Endometrium (tissue), 2 donors: ENCODE measurements around the gene STC2.

Source experiments
- FAIRE-seq: peaks from 2 replicates; lab custom pipeline; 2012; peaks lifted over from hg19 to GRCh38; lab: Jason Lieb, UNC
- donor health status: control.
- donor health status: control.

Gene STC2

DNA sequence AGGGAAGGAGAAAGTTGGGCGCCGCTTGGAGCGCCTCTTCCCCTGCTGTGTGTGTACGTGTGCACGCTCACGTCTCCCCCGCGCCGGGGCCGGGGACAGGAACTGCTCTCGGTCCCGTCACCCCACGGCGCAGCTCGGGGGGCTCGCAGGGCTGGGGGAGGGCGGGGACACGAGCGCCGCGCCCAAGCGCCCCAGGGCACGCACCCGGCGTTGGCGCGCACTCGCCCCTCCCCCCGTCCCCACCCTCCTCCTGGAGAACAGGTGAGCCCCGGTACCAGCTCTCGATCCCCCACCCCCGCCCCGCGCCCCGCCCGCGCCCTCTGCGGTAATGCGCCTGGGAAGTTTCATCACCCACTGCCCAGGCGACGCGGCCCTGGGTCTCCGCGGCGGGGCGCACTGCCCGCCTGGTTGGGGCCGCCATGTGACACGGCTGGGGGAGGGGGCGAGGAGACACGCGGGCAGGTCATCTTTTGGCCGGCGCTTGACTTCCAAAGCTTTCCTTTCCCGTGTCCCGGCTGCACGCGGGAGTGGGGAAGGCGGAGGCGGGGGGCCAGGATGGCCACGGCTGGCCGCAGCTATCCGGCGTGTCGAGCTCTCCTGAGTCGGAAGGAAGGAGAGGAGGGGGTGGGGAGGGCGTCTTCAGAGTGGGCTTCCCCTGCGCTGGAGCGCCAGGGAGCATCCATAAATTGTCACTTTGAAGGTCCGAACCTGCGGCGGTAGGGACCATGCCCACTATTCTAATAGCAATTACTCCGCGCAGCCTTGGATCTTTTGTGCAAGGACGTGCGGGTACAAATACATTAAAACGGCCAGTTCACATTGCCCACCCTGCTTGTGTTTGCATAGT lies 1.5 kb upstream of the STC2 start:
- FAIRE-seq: no peak

DNA sequence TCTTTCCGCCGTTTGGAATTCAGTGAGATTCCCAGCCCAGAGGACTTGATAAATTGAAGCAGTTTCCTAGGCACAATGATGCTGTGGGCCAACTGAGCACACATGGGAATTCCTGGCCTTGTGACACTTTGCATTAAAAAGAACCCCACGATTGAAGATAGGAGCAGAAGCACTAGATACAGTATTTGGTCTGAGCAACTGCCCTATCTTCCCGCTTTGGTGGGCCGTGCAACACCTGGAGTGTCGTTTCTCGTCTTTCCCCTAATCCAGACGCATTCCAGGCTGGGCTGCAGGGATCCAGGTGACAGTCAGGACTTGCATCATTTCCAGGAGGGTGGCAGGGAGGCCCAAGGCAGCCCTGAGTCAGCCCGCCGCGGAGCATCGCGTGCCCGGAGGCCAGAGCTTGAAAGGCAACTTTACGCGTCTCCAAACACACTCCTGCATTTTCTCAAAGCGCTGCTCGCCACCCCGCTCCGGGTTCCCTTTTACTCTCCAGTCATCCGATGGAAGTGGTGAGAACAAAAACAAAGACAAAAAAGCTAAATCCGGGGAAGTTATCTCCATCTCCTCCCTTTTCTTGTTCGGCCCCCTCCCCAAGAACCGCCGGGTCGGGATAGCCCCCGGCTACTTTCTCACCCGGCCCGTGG lies 753 bp upstream of the STC2 start:
- FAIRE-seq: no peak

DNA sequence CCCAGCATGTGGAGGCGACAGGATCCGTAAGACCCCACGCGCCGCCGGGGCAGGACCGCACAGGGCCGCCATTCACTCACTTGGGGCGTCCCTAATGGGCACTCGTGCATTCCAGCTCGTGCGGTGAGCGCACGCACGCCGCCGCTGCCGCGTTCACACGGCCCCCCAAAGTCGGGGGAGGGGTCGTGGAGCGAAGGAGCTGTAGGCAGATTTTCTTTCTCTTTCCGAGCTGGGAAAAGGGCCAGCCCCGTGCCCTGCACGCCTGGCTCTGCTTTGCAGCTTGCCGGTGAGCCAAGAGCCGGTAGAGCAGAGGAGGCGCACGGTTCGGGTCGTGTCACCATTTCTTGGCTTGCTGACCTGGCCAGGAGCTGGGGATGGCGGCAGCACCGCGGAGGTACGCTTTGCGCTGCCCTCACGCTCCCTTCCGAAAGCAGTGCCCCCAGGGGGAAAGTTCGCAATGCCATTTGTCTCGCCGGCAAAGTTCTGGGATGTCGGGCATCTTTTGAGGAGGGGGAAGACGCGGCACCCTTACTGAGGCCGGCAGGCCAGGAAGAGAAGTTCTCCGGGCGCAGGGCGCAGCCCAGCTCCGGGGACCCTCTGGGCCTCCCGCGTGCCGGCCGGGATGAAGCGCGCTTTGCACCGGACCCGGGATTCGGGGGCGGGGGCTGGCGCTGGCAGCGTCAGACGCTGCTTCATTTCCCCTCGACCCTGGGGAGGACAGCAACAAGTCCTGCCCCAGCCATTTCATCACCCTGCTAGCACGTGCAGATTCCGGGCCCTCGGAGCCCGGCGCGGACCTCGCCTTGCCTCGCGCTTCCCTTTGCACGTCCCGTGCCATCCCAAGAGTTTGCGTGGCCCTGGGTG lies 898 bp downstream of the STC2 start:
- no peak for FAIRE-seq

DNA sequence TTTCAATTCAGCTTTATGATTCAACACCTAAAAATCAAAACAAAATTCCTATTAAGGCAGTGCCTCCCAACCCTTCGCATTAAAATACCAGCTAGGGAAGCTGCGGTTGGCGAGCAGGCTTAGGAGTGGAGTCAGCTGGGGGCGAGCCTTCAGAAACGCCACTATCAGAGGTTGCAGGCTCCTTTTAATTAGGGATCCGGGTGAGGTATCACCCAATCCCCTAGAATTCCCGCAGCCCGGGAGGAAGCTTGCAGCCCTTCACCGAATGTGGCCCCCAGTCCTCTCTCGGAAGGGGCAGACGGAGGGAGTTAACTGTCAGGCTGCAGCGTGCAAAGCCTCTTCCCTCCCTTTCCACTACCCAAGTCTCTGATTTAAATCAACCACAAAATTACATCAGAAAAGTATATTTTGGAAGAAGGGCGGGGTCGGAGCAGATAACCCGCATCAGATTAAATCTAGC lies 1.7 kb downstream of the STC2 start:
- FAIRE-seq: no peak

DNA sequence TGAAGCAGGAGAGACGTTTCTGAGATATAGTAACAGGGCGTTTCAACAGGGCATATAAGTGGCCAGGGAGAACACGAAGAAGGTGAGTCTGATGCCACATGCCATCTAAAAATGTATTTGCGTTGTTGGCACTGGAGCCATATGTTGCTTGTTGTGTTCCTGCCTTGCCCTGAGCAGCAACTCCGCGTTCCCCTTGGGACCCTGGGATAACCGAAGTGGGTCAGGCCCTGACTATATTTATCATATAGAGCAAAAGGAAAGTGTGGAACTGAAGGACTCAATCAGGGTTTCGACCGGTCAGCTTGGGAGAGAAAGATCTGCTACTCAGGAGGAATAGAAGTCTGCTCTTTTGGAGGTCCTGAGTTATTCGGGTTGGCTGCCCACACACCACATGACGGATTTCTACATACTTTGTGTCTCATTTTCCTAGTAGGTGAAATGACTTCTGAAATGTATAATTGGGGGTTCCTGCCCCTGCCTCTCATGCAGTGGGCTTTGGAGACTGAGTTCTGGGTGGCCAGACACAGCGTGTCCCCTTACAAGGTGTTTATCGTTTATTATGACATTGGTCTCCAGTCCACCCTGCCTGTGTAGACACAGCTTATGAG lies 3.0 kb downstream of the STC2 start:
- FAIRE-seq: no peak

DNA sequence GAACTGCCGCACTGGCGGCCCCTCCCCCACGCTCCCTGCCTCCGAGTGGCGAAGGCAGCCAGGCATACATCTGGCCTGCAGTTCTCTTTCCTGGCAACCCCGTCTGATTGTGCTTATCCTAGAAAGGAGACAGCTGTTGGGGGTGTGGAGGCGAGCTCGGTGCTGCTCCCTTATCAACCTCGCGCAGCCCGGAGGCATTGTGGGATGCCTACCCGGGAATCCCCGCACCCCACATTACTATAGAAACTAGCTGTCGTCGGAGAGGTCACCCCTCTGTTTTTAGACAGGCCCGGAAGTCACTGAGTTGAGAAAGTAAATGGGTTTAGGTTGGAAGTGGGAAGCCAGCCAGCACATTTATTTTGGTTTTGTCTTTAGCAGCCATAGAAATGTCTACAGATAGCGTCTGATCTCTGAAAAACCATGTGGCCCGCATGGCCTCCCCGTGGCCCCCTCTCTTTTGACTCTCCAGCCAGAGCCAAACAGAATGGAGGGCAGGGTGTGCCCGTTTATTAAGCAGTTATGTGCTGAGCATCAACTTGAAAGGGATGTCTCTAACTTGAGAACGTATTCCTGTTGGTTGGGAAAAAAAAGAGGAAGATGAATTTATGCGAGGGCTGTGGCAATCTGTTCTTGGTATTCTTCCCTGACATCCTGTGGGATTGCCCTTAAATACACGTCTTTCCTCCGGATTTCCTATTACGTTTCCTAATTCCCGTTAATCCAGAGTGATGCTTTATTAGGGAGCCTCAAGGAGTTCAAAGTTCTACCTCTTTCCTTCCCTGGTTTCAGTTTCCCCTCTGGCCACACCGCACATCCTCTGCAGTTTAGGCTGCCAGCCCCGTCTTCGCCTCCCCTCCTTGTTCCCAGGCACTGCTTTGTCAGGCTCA lies 3.9 kb downstream of the STC2 start:
- FAIRE-seq: no peak

DNA sequence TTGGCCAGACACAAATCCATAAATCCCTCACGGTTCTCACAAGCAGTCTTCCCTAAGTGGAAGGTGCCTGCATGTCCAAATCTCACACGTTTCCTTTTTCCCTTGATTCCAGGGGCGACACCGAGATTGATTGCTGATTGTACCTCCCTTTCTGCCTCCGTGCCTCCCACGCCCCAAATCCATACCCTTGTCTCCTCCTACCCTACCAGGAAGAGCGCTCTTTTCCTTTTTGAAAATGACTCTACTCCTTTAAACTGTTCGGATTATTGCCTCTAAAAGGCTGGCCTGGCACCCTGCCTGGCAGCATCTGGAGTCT lies 4.5 kb downstream of the STC2 start:
- FAIRE-seq: no peak

DNA sequence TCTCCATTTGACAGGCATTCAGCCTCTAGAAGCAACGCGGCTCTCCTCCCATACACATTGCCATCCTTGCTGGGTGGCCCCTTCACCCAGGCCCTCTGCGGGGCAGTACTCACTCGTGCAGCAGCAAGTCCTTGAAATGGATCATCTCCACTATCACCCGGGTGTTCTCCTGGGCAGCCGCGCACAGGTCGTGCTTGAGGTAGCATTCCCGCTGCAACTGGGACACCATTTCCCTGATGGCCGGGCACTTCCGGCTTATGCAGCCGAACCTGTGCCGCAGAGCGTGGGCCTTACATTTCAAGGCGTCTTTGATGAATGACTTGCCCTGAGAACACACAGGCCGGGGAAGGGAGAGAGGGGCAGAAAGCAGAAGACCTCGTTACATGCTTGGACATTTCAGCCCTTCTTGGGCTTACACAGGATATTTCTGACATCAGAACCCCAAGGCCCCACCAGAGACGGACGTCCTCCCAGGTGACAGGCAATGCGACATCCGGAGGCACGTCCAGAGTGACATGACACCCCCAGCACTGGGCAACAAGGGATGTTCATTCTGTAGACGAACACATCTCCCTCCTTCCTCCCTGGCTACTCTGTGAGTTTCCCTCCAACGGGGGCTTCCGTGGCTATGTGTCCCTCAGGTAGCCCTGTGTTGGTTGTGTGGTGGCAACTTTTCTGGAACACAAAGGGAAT lies 5.0 kb downstream of the STC2 start:
- FAIRE-seq: no peak

DNA sequence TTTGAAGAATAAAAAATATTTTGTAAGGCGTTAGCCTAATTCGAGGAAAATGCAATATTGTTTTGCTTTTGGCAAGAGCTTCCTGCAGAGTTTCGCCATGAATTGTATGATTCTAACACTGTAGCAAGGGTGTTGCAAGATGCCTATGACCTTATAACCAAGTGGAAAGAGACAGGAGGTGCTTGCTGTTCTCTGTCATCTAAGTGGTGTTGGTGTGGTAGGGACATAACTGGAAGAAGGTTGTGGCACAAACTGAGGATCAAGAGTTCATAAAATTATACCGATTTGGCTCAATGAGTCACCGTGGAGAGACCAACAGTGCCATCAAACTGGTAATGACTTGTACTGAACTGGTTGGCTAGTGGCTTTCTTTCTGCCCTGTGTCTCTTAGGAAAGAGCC lies 6.3 kb downstream of the STC2 start:
- no peak for FAIRE-seq

DNA sequence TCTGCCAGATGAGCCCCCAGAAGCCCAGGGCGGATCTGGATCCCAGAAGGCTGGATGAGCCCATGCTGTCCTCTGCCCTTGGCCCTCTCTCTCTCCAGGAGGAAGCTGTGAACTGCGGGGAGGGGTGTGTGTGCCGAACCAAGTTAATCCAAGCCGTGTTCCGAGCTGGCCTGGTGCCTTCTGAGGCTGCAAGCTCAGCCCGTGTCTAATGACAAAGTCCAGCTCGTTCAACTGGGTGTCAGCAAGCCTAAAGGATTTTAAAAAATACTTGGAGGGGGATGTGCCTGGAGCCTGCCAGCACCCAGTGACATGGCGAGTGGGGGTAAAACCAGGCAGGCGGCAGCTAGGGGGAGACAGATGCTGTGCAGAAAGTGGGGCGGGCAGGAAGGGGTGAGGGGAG lies 8.0 kb downstream of the STC2 start:
- FAIRE-seq: no peak

DNA sequence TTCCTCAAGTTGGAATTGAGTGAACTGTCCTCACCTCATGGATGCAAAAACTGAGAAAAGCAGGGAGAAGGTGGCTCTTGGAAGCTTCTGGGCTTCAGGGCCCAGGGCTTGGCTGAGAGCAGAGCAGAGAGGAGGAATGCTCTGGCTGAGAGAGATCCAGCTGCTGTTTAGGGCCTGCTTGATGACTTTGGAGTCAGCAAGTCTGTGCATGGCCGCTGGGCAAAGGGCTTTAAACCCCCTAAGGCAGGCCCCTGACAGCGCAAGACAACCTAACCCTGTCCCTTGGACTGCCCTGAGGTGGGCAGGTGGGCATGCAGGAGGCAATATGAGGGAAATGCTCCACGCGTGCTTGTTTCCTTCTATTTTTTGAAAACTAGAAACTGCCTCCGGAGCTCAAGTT lies 8.6 kb downstream of the STC2 start:
- no peak for FAIRE-seq

DNA sequence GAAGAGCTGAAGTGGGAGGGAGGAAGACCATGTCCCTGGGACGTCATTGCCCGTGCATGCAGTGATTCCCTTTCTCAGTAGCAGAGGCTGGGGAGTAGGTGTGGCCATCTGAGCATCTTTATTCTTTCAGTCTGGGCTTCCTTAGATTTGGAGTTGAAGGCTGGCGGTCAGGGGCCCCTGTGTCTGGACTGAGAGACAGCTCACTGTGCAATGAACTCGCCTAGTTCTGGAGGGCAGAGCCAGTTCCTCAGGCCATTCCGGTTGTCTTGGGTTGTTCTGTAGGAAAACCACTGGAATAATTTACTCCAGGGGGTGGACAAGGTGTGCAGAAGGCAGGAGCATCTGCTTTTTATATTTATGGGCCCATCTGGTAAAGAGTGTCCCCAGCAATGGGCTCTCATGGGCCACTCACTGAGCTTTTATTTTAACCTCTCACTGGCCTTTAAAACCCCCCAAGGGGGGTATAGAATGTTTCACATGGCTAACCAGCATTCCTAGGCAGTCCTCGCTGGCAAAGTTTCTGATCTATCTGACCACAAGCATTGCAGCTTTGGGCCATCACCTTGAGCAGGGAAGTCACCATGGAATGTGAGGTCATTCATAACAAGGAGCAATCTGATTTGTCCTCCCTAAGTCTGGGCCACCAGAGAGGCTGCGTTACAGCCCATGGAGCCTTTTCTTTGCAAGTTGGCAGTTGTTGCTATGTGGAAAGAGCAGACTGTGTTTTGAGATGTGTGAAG lies 9.2 kb downstream of the STC2 start:
- FAIRE-seq: no peak

DNA sequence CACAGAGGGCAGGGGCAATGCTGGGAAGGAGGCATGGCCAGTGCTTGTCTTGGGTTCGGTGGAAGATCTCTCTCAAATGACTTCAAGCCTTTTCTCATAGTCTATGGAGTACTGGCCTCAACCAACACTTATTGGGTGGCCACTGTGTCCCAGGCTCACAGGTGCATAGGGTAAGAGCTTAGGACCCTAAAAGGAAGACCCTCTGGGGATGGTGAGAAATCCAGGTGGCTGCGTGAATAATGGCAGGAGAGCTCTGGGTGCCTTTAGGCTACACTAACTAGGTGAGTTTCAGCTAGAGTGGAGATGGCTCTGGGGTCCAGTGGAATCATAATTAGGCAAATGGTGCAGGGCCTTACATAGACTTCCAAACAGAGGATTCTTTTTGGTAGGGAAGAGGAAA lies 9.9 kb downstream of the STC2 start:
- no peak for FAIRE-seq

DNA sequence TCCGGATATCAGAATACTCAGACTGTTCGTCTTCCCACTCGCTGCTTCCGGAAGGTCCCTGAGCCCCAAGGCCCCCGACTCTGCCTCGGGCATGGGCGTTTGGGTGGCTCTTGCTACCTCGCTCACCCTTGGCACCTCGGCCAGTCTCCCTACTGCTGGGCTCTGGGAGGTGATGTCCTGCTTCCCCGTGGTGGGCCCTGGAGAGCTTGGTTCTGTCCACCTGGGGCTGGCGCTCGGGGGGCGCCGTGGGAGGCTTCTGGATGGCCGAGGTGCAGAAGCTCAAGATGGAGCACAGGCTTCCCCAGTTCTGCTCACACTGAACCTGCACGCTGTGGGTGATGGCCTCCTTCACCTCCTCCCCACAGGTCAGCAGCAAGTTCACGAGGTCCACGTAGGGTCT lies 10.4 kb downstream of the STC2 start:
- no peak for FAIRE-seq

DNA sequence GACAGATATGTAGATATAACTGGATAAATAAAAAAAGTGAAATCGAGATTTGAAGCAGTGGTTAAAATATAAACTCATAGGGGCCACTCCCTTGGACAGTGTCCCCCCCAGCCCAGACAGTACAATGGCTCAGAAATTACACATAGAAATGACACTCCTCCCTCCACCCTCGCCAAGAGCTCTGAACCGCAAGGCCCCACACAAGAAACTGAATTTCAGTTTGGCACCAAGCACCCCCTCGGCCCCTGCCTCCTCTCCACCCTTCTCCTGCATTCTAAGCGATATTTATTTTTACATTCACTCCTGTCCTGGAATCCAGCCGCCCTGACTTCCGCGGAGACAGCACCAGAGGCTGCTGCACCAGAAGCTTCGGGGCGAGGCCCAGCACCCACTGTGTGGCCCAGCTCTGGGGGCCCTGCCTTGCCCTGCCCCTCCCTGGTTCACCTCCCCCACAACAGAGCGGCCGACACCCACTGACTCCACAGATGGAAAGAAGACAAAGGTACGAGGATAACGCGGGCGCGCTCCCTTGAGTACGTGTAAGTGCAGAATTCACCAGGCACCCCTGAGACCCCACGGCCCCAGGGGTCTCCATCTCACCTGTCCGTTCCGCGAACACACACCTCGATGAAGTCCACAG lies 11.0 kb downstream of the STC2 start:
- no peak for FAIRE-seq

DNA sequence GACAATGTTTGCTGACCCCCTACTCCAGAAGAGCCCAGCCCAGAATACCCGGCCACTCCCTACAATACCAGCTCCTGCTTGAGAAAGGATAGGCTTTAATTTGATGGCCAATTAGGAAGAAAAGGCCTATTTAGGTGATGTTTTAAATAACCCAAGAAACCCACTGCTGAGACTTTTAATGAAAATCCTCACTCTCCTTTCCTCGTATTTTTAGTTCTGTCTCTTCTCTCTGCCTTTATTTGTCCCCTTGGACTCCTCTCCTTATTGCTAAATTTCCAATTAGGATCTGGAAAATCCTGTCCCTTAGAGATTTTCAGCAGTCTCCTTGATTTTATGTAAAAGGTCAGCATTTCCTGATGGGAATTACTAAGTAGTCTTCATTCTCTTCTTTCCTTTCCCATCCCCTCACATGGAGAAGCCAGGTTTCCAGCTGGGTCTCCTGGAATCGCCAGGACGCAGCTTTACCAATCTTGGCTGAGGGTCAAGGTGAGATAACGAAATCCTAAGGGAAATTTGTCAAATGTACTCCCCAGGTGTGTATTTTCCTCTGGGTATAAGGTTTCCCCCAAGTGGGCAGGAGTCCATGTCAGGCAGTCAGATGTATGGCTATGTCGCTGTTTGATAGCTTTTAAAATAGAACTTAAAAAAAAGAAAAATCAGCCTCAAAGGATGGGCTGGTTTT lies 11.7 kb downstream of the STC2 start:
- no peak for FAIRE-seq

DNA sequence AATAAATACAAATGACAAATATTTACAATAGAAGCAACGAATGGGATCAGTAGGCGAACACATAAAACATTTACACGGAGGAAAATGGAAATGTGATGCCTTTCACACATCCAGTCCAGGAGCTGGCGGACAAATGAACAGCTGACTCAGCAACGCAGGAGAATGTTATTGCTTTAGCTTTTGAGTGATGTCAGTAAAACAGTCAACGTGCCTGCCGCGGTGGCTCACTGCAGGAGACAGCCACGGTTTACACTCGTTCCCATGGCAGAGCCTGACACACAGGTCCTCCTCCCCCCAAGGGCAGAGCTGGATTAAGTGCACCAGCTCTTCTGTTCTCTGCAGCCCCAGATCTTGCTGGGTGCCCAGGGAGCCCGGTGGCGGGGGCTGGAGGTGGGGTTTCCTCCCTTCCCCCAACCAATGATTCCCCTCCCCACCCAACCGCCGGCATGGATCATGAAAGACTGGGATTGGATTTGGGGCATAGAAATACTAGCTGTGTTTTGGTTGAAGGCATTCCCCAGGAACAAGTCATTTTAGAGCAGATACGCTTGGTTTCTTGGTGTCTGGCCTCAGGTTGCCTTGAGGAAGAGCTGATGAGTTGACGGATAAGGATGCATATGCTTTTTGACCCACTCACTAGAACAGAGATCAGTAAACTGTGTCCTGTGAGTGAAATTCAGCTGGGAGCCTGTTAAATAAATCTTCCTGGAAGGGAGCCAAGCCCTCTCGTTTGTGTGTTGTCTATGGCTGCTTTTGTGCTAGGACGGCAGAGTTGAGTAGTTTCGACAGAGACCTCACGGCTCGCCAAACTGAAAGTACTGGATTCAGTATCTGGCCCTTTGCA lies 12.5 kb downstream of the STC2 start:
- FAIRE-seq: no peak
